CD4-positive, alpha-beta T cell treated with Interleukin-17A for 1 hour (primary cell): ENCODE results near the gene KRT33A.

Experiments used
- DNase-seq: peaks from one replicate; pipeline ENCODE4 v3.0.0-alpha.2; 2020

The KRT33A gene

DNA sequence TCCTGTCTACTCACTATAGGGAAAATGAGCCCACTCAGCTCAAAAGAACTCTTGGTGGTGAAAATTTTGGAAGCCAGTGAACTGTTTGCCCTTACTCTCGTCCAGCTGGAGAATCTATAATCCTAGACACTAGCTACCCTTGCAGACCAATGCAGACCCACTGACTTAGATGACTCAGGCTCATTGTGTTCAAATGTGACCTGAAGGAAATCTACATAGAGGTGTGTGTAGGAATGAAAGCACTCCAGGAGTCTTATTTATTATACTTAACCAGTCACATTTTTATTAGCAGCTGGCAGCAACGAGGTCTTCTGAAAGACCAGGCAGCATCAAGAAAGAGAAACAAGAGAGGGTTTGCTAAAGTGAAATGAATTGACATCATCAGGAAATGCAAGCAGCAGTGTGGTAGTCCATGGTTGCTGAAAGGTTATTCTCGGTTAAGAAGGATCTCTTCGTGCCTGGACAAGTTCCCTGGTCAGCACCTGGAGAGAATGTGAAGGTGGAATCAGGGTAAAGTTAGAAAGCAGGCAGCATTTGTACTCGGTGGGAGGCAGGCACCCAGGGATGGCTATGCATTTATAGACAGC lies 49.3 kb downstream of the KRT33A start:
- DNase-seq, result no peak

DNA sequence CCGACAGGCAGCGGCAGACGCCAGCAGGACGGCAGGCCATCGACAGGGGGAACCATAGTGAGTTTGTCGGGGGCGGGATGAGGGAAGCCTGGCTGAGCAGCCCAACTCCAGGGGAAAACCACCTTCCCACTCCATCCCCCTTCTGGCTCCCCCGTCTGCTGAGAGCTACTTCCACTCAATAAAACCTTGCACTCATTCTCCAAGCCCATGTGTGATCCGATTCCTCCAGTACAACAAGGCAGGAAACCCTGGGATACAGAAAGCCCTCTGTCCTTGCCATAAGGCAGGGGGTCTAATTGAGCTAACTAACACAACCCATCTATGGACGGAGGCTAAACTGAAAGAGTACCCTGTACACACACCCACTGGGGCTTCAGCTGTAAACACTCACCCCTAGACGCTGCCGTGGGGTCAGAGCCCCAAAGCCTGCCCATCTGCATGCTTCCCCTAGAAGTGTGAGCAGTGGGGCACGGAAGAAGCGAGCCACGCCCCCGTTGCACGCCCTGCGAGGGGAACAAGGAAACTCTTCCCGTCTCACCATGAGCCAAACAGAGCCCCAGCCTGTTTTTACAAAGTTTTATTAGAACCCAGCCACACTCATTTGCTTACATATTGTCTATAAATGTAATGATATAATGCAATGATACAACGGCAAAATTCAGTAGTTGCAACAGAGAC lies 52.0 kb downstream of the KRT33A start:
- no peak for DNase-seq

DNA sequence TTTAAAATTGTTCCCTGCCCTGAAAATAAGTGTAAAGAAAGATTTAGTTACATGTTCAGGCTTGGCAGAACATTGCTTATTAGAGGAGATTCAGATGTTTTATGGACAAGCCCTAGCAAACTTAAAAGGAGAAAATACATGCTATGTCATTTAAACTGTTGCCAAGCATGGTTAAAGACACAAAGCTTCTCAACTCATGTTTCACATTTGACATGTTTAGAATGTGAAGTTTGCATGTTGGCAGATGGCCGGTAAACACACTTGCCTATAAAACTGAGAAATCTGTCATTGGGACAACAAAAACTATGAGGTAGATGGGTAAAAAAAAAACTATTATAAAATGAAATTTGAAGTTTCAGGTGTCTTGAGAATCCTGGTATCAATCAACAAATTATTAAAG lies 53.8 kb downstream of the KRT33A start:
- no peak for DNase-seq
